H1 (cell line): ENCODE measurements around the gene OR2V1. TPM values are rescaled to one million over a fixed set of nuclear protein-coding genes. Genes with fewer than 3 reads are reported as not detected.

ENCODE experiments used
- BACH1 ChIP-seq: IDR thresholded peaks from 2 replicates; pipeline ENCODE4 v1.6.1; 2012; ENCODE audit warnings: low read length, improper control_type of control experiment
- CHD2 ChIP-seq: IDR thresholded peaks from 2 replicates; pipeline ENCODE4 v1.6.1; 2012; ENCODE audit warnings: low read length, improper control_type of control experiment
- CREB1 ChIP-seq: IDR thresholded peaks from 2 replicates; pipeline ENCODE4 v1.6.1; 2012; ENCODE audit warnings: inconsistent platforms
- EGR1 ChIP-seq: IDR thresholded peaks from 2 replicates; pipeline ENCODE4 v1.6.1; 2011; ENCODE audit warnings: low read depth, low read length, borderline replicate concordance
- RAD21 ChIP-seq, 2 experiments: IDR thresholded peaks in 1 of 2; conservative IDR thresholded peaks in 1 of 2; 2 replicates each; pipeline ENCODE4 v1.6.1; 2011; ENCODE audit warnings: low read depth in 2 of 2, low read length in 2 of 2, improper control_type of control experiment in 1 of 2, inconsistent platforms in 1 of 2, mild to moderate bottlenecking in 1 of 2, moderate library complexity in 1 of 2
- TAF7 ChIP-seq: optimal IDR thresholded peaks from 2 replicates; pipeline ENCODE3; 2011; ENCODE audit warnings: low read depth, mild to moderate bottlenecking, inconsistent platforms, low read length, moderate library complexity, borderline replicate concordance
- TCF12 ChIP-seq: IDR thresholded peaks from 2 replicates; pipeline ENCODE4 v1.6.1; 2011; ENCODE audit warnings: low read depth, mild to moderate bottlenecking, low read length
- polyA plus RNA-seq, 7 experiments: library from polyadenylated mRNA; depleted of rRNA in 3 of 7; stranded (reverse) in 5 of 7; unstranded in 2 of 7; fragments of >200 nt in 5 of 7; fragments of 200-250 nt in 2 of 7; gene quantifications; 1 replicate in 5 of 7; 2 replicates in 1 of 7; 4 replicates in 1 of 7; pipeline versions ENCODE4 v1.2.1 to v1.2.3, GENCODE V29; 2011 to 2013; ENCODE audit warnings: missing spikeins in 2 of 7, mixed read lengths in 2 of 7
- total RNA-seq: library from RNA; stranded (reverse); fragmentation: NEBNext Ultra II Directional; extraction: Animal tissue kit (Norgen Biotek cat#: 25700); gene quantifications from 2 replicates; pipeline ENCODE4 v1.2.1, GENCODE V29; 2021

The OR2V1 gene
- total and polyA plus RNA-seq, 2 of the 8 experiments (the other 6 are each of a cell fraction or from before 2014, with no cell fraction given), result not detected

DNA sequence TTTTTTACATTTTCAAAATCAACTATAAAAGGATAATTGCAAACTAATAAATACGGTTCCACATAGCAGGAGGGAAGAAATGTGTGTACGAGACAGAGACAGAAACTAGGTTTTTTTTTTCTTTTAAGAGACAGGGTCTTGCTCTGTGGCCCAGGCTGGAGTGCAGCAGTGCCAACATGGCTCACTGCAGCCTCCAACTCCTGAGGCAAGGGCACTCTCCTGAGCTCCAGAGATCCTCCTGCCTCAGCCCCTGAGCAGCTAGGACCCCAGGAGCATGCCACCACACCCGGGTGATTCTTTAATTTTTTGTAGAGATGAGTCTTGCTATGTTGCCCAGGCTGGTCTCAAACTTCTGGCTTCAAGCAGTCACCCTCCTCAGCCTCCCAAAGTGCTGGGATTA, 2.1 kb upstream of the OR2V1 start (continued):
- no peak for TF ChIP-seq TAF7
- TF ChIP-seq CREB1, result no peak
- TF ChIP-seq EGR1, result no peak
- no peak for TF ChIP-seq TCF12
- TF ChIP-seq RAD21 (IDR thresholded peaks at IDR 0.05 in 1 of 2, conservative IDR thresholded peaks at IDR 0.05 in 1 of 2; ENCODE audit: low read depth in 2 of 2, low read length in 2 of 2), result no peak
- TF ChIP-seq BACH1, result no peak
- no peak for TF ChIP-seq CHD2
